ENCODE results near the gene ZNF385C. TPM values are rescaled to one million over a fixed set of nuclear protein-coding genes. Genes with fewer than 3 reads are reported as not detected.

Gene ZNF385C
- total and polyA plus RNA-seq, 3 donors from 2014 or later, result 17.9 to 26.6 (median 21.4) TPM

- 78 to 87% methylated on average over 5 of the region's 5 CpGs for WGBS, 2 donors
- no peaks in the 10 kb centered on the region for H3K4me1 ChIP-seq
- no peak overlapping the region for H3K4me3 ChIP-seq
- TF ChIP-seq CTCF (IDR thresholded peaks at IDR 0.05) (no peak), POLR2A (IDR thresholded peaks at IDR 0.05) (no peak)
- H3K27me3 ChIP-seq, result no peaks in the 10 kb centered on the region
- DNase-seq, result no peak
- no peaks in the 10 kb centered on the region for H3K36me3 ChIP-seq (ENCODE audit: low read depth, missing control alignments)
- H3K27ac ChIP-seq, result no peak overlapping the region
- intact Hi-C loops (cut with DNase I; ENCODE audit: low total_unique reads), result no loop called here
- no peaks in the 10 kb centered on the region for H3K9me3 ChIP-seq
These were observed 59.9 kb downstream of the ZNF385C start for GRCh38 chr17:42038221-42038973.

- no peak overlapping the region for H3K4me3 ChIP-seq
- H3K9me3 ChIP-seq, result no peaks in the 10 kb centered on the region
- H3K27ac ChIP-seq, result no peak overlapping the region
- H3K36me3 ChIP-seq (ENCODE audit: low read depth, missing control alignments), result no peaks in the 10 kb centered on the region
- intact Hi-C loops (cut with DNase I; ENCODE audit: low total_unique reads), result no loop called here
- no peaks in the 10 kb centered on the region for H3K27me3 ChIP-seq
- no peak for DNase-seq
- TF ChIP-seq POLR2A (IDR thresholded peaks at IDR 0.05) (no peak), CTCF (IDR thresholded peaks at IDR 0.05) (no peak)
- no peaks in the 10 kb centered on the region for H3K4me1 ChIP-seq
- WGBS, 2 donors, result 56 to 72% methylated on average over 5 to 6 of the region's 6 CpGs
These were observed 64.2 kb downstream of the ZNF385C start for GRCh38 chr17:42034059-42034458.

- WGBS, 2 donors, result 43 to 68% methylated on average over 6 of the region's 6 CpGs
These were observed 66.7 kb downstream of the ZNF385C start for GRCh38 chr17:42031584-42031983.

GRCh38 chr17:42028791-42029127 is 69.5 kb downstream of the ZNF385C start:
- no peak overlapping the region for H3K27ac ChIP-seq
- 74 to 81% methylated on average over 5 to 7 of the region's 7 CpGs for WGBS, 2 donors
- no peak for DNase-seq
- peaks cover 19% of the 10 kb centered on the region for H3K4me1 ChIP-seq
- no peak overlapping the region for H3K4me3 ChIP-seq
- TF ChIP-seq CTCF (IDR thresholded peaks at IDR 0.05) (no peak), POLR2A (IDR thresholded peaks at IDR 0.05) (no peak)
- no peaks in the 10 kb centered on the region for H3K36me3 ChIP-seq (ENCODE audit: low read depth, missing control alignments)
- intact Hi-C loops (cut with DNase I; ENCODE audit: low total_unique reads), result loop anchor here (10.0 kb wide), 1 partner anchor 64 kb away; the partner anchor contains the start of gene CNP
- H3K9me3 ChIP-seq, result no peaks in the 10 kb centered on the region
- no peaks in the 10 kb centered on the region for H3K27me3 ChIP-seq

More at GRCh38 chr17:42031584-42031983, 66.7 kb downstream of the ZNF385C start:
- intact Hi-C loops (cut with DNase I; ENCODE audit: low total_unique reads), result no loop called here
- Histone ChIP-seq H3K27ac (no peak overlapping the region), H3K4me1 (peaks cover 9% of the 10 kb centered on the region), H3K4me3 (no peak overlapping the region), H3K9me3 (no peaks in the 10 kb centered on the region), H3K27me3 (no peaks in the 10 kb centered on the region), H3K36me3 (ENCODE audit: low read depth, missing control alignments) (no peaks in the 10 kb centered on the region)
- no peak for DNase-seq
- TF ChIP-seq CTCF (IDR thresholded peaks at IDR 0.05), result no peak

Data from testis (tissue), 3 donors.